HCT116 (cell line): Measurements from ENCODE around the gene MYO1E.

Experiments used
- CTCF ChIP-seq, 3 experiments: fragments of 200-600 bp in 1 of 3; sonication (generic) in 1 of 3; IDR thresholded peaks in 2 of 3; conservative IDR thresholded peaks in 1 of 3; 2 replicates each; pipeline ENCODE4 v1.5.1; 2012 to 2017; ENCODE audit warnings: low read depth in 2 of 3, low read length in 2 of 3, antibody characterized with exemption in 1 of 3, borderline replicate concordance in 1 of 3, control low read depth in 1 of 3, mild to moderate bottlenecking in 1 of 3, mixed read lengths in 1 of 3, mixed run types in 1 of 3, moderate library complexity in 1 of 3; ENCODE audit not compliant: insufficient read depth in 1 of 3
- EGR1 ChIP-seq: IDR thresholded peaks from 2 replicates; pipeline ENCODE4 v1.6.1; 2012; ENCODE audit warnings: low read depth
- EZH2 ChIP-seq: fragments of 200-600 bp; sonication (generic); IDR thresholded peaks from 2 replicates; pipeline ENCODE4 v1.6.1; 2017; ENCODE audit warnings: antibody characterized with exemption, mixed run types
- POLR2A ChIP-seq: IDR thresholded peaks from 2 replicates; pipeline ENCODE4 v1.7.0; 2011; ENCODE audit warnings: borderline replicate concordance; ENCODE audit not compliant: insufficient read depth, insufficient read length; ENCODE audit errors: extremely low read depth
- POLR2AphosphoS5 ChIP-seq: IDR thresholded peaks from 2 replicates; pipeline ENCODE4 v1.6.1; 2011; ENCODE audit warnings: mild to moderate bottlenecking, low read depth, low read length, moderate library complexity
- SP1 ChIP-seq: IDR thresholded peaks from 2 replicates; pipeline ENCODE4 v1.6.1; 2012; ENCODE audit warnings: low read depth
- YY1 ChIP-seq: IDR thresholded peaks from 2 replicates; pipeline ENCODE4 v1.6.1; 2011; ENCODE audit warnings: low read length, low read depth, moderate library complexity, mild to moderate bottlenecking; ENCODE audit not compliant: insufficient replicate concordance; ENCODE audit errors: extremely low read depth

DNA sequence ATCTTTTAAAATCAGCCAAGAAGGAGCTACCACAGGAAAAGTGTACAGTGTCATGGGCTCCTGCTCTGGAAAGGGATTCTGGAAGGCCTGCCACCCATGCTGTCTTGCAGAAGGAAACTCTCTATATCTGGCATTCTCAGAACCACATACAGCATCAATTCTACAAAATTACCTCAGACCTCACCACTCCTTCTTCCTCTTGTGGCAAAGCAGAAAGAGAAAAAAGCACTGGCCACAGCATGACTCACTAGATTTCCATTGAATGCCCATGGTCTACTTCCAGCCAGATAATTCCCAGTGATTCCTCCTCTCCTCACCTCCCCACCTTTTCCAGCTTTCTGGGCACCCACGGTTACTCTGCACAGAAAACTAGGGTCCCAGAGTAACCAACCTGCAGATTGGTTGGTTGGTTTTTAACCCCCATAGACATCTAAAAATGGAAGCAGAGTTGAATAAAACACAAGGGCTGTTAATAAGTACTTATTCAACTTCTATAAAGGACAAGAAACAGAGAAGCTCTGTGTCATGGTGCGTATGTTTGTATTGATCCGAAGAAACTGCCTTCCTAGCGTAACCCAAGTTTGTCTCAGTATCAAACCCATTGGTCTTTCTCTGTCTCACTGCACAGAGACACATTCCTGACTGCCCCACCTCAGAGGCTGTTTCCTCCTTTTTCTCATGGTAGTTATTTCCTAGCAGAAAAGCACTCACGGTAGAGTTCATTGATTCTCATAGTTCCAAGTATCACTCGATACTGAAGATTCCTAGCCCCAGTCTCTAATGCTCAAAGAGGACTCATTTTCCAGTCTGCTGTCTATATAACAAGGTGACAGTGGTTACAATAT is 98.3 kb downstream of the MYO1E start:
- TF ChIP-seq EZH2, result no peak
- TF ChIP-seq POLR2A, result no peak
- no peak for TF ChIP-seq POLR2AphosphoS5
- no peak for TF ChIP-seq CTCF (IDR thresholded peaks at IDR 0.05 in 2 of 3, conservative IDR thresholded peaks at IDR 0.05 in 1 of 3; ENCODE audit: borderline replicate concordance in 1 of 3, insufficient read depth in 1 of 3, low read depth in 2 of 3, low read length in 2 of 3)
- no peak for TF ChIP-seq YY1
- TF ChIP-seq EGR1, result no peak; the same call in 1 of the 2 replicates
- peak; percentile 70 for TF ChIP-seq SP1
